HG03378 (cell line): ENCODE results near the gene ARID1B.

ENCODE experiments used
- ATAC-seq: cut with Tn5 transposase; IDR thresholded peaks from one replicate; pipeline ENCODE4 v1.9.1; 2021; ENCODE audit warnings: mild to moderate bottlenecking, moderate library complexity; ENCODE audit not compliant: unreplicated experiment

The ARID1B gene

GRCh38 chr6:156954816-156955215 lies 177.6 kb downstream of the ARID1B start:
- no peak for ATAC-seq

GRCh38 chr6:156955494-156956183 lies 178.5 kb downstream of the ARID1B start:
- no peak for ATAC-seq

GRCh38 chr6:156956286-156956685 lies 179.1 kb downstream of the ARID1B start:
- ATAC-seq, result no peak

GRCh38 chr6:156957931-156958547 lies 180.9 kb downstream of the ARID1B start:
- ATAC-seq, result no peak

GRCh38 chr6:156960525-156960924 lies 183.3 kb downstream of the ARID1B start:
- no peak for ATAC-seq

GRCh38 chr6:156961282-156961892 lies 184.2 kb downstream of the ARID1B start:
- ATAC-seq, result no peak

GRCh38 chr6:156963712-156964700 lies 186.8 kb downstream of the ARID1B start:
- no peak for ATAC-seq

GRCh38 chr6:156967852-156968251 lies 190.7 kb downstream of the ARID1B start:
- ATAC-seq, result no peak

GRCh38 chr6:156969233-156969632 lies 192.1 kb downstream of the ARID1B start:
- no peak for ATAC-seq

GRCh38 chr6:156970595-156971112 lies 193.5 kb downstream of the ARID1B start:
- ATAC-seq, result no peak

- no peak for ATAC-seq
Observed at GRCh38 chr6:156971153-156971885, 194.1 kb downstream of the ARID1B start.

- ATAC-seq, result no peak
Observed at GRCh38 chr6:156972145-156972544, 195.0 kb downstream of the ARID1B start.

GRCh38 chr6:156974830-156975261 lies 197.7 kb downstream of the ARID1B start:
- ATAC-seq, result no peak

GRCh38 chr6:156975414-156975813 lies 198.2 kb downstream of the ARID1B start:
- ATAC-seq, result no peak

GRCh38 chr6:156976216-156977127 lies 199.3 kb downstream of the ARID1B start:
- ATAC-seq, result no peak

- ATAC-seq, result no peak
Observed at GRCh38 chr6:156977527-156978291, 200.5 kb downstream of the ARID1B start.

GRCh38 chr6:156978948-156979347 lies 201.8 kb downstream of the ARID1B start:
- ATAC-seq, result peak; percentile 54

GRCh38 chr6:156980515-156980914 lies 203.3 kb downstream of the ARID1B start:
- no peak for ATAC-seq
